ENCODE measurements around the gene DDR2.
A peak's percentile ranks its signal among the peaks of the same experiment; 100 is the strongest.

DDR2 gene

DNA sequence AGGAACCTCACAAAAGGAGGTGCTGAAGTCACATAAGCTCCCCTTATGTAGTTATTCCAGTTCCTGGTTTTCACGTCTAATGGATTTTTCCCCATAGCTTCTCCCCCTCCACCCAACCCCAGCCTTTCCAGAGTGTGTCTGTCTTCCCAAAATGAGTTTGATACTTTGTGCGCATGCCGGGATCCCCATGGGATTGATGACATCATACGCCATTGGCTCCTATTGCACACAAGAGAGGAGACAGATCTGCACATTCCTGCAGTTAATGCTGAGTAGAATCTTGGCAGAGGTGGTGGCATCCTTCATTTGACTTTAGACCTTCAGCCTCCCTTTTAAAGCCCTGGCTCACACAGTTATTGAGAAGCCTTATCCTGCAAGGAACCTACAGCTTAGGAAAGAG, 71.4 kb downstream of the DDR2 start:
- H3K36me3 ChIP-seq (ENCODE audit: control insufficient read depth in 4 of 4, insufficient read depth in 4 of 4, low read length in 3 of 4), result no peaks in the 10 kb centered on the region
- CTCF ChIA-PET, result no interaction called here
- no peak overlapping the region for H3K27ac ChIP-seq (ENCODE audit: insufficient read depth in 1 of 2, low read depth in 1 of 2, low read length in 2 of 2, poor library complexity in 1 of 2, severe bottlenecking in 2 of 2)
- POLR2A ChIA-PET, result no interaction called here
- H3K27me3 ChIP-seq (replicated peaks in 2 of 5; ENCODE audit: control insufficient read depth in 4 of 5, insufficient read depth in 5 of 5, low read length in 4 of 5), result no peaks in the 10 kb centered on the region
- H3K9me3 ChIP-seq (ENCODE audit: control extremely low read depth in 1 of 5, control insufficient read depth in 4 of 5, insufficient read depth in 2 of 5, low read depth in 1 of 5, low read length in 4 of 5), result no peaks in the 10 kb centered on the region
- no peaks in the 10 kb centered on the region for H3K4me1 ChIP-seq (ENCODE audit: control extremely low read depth in 1 of 4, control insufficient read depth in 4 of 4, insufficient read depth in 4 of 4, low read length in 3 of 4)
- H3K4me3 ChIP-seq (ENCODE audit: control insufficient read depth in 1 of 7, extremely low read depth in 1 of 7, insufficient read depth in 4 of 7, low read depth in 2 of 7, low read length in 6 of 7), result no peak overlapping the region
- WGBS (ENCODE audit: insufficient coverage), result 100% methylated on average over 4 of the region's 4 CpGs
- DNase-seq, result no peak

- Histone ChIP-seq H3K27me3 (replicated peaks in 2 of 5; ENCODE audit: control insufficient read depth in 4 of 5, insufficient read depth in 5 of 5, low read length in 4 of 5) (no peaks in the 10 kb centered on the region), H3K4me3 (ENCODE audit: control insufficient read depth in 1 of 7, extremely low read depth in 1 of 7, insufficient read depth in 4 of 7, low read depth in 2 of 7, low read length in 6 of 7) (no peak overlapping the region), H3K27ac (ENCODE audit: insufficient read depth in 1 of 2, low read depth in 1 of 2, low read length in 2 of 2, poor library complexity in 1 of 2, severe bottlenecking in 2 of 2) (no peak overlapping the region), H3K4me1 (ENCODE audit: control extremely low read depth in 1 of 4, control insufficient read depth in 4 of 4, insufficient read depth in 4 of 4, low read length in 3 of 4) (peaks cover 0 to 8% (median 3%) of the 10 kb centered on the region in 4 experiments), H3K36me3 (ENCODE audit: control insufficient read depth in 4 of 4, insufficient read depth in 4 of 4, low read length in 3 of 4) (no peaks in the 10 kb centered on the region), H3K9me3 (ENCODE audit: control extremely low read depth in 1 of 5, control insufficient read depth in 4 of 5, insufficient read depth in 2 of 5, low read depth in 1 of 5, low read length in 4 of 5) (no peaks in the 10 kb centered on the region)
- ChIA-PET POLR2A (no interaction called here), CTCF (no interaction called here)
- WGBS (ENCODE audit: insufficient coverage), result 98% methylated on average over 10 of the region's 11 CpGs
- DNase-seq, result no peak
Observed at GRCh38 chr1:162704673-162705424, 72.6 kb downstream of the DDR2 start.

GRCh38 chr1:162706003-162706402, 73.7 kb downstream of the DDR2 start:
- POLR2A ChIA-PET, result no interaction called here
- Histone ChIP-seq H3K27me3 (replicated peaks in 2 of 5; ENCODE audit: control insufficient read depth in 4 of 5, insufficient read depth in 5 of 5, low read length in 4 of 5) (no peaks in the 10 kb centered on the region), H3K36me3 (ENCODE audit: control insufficient read depth in 4 of 4, insufficient read depth in 4 of 4, low read length in 3 of 4) (no peaks in the 10 kb centered on the region), H3K4me1 (ENCODE audit: control extremely low read depth in 1 of 4, control insufficient read depth in 4 of 4, insufficient read depth in 4 of 4, low read length in 3 of 4) (peaks cover 0 to 8% (median 3%) of the 10 kb centered on the region in 4 experiments), H3K9me3 (ENCODE audit: control extremely low read depth in 1 of 5, control insufficient read depth in 4 of 5, insufficient read depth in 2 of 5, low read depth in 1 of 5, low read length in 4 of 5) (no peaks in the 10 kb centered on the region), H3K4me3 (ENCODE audit: control insufficient read depth in 1 of 7, extremely low read depth in 1 of 7, insufficient read depth in 4 of 7, low read depth in 2 of 7, low read length in 6 of 7) (no peak overlapping the region), H3K27ac (ENCODE audit: insufficient read depth in 1 of 2, low read depth in 1 of 2, low read length in 2 of 2, poor library complexity in 1 of 2, severe bottlenecking in 2 of 2) (no peak overlapping the region)
- no peak for DNase-seq
- 67% methylated on average over 2 of the region's 2 CpGs for WGBS (ENCODE audit: insufficient coverage)
- CTCF ChIA-PET, result no interaction called here

DNA sequence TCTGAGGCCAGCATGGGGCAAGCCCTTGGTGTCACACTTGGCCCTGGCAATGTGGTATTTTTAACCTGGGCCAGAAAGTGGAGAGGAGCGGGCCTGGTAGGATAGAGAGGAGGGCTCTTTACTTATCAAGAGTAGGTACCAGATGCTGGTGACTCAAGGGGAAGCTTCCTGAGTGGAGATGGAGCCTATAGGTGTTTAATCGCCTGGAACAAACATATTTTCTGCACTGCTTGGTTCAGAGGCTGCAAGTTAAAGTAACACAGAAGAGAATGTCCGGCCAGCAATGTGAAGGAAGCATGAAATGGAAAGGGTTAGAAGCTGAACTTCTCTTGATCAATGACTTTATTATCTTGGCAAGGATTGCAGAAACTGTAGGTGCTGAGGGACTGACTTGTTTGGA, 74.3 kb downstream of the DDR2 start:
- H3K4me1 ChIP-seq (ENCODE audit: control extremely low read depth in 1 of 4, control insufficient read depth in 4 of 4, insufficient read depth in 4 of 4, low read length in 3 of 4), result peaks cover 0 to 8% (median 3%) of the 10 kb centered on the region in 4 experiments
- DNase-seq, result no peak
- POLR2A ChIA-PET, result no interaction called here
- H3K27me3 ChIP-seq (replicated peaks in 2 of 5; ENCODE audit: control insufficient read depth in 4 of 5, insufficient read depth in 5 of 5, low read length in 4 of 5), result no peaks in the 10 kb centered on the region
- H3K9me3 ChIP-seq (ENCODE audit: control extremely low read depth in 1 of 5, control insufficient read depth in 4 of 5, insufficient read depth in 2 of 5, low read depth in 1 of 5, low read length in 4 of 5), result no peaks in the 10 kb centered on the region
- H3K36me3 ChIP-seq (ENCODE audit: control insufficient read depth in 4 of 4, insufficient read depth in 4 of 4, low read length in 3 of 4), result no peaks in the 10 kb centered on the region
- no peak overlapping the region for H3K27ac ChIP-seq (ENCODE audit: insufficient read depth in 1 of 2, low read depth in 1 of 2, low read length in 2 of 2, poor library complexity in 1 of 2, severe bottlenecking in 2 of 2)
- H3K4me3 ChIP-seq (ENCODE audit: control insufficient read depth in 1 of 7, extremely low read depth in 1 of 7, insufficient read depth in 4 of 7, low read depth in 2 of 7, low read length in 6 of 7), result no peak overlapping the region
- 97% methylated on average over 3 of the region's 3 CpGs for WGBS (ENCODE audit: insufficient coverage)
- CTCF ChIA-PET, result no interaction called here

DNA sequence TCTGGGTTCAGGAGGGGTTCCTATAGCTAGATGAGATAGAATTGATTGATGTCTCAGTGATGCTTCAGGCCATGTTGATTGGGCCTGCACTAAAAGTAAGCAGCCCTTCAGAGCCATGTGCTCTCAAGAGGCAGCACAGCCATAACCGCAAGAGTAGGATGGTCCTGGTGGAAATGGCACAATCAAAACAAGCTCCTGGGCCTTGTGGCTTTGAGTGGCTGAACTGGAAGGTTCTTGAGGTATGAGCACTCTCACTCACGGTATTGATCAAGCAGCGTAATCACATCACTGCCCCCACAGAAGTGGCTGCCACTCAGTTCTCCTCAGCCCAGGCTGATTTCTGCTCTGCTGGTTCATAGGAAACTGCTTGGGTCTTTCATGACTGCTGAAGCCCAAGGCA, 76.0 kb downstream of the DDR2 start:
- WGBS (ENCODE audit: insufficient coverage), result 81% methylated on average over 3 of the region's 3 CpGs
- no peak for DNase-seq
- Histone ChIP-seq H3K4me1 (ENCODE audit: control extremely low read depth in 1 of 4, control insufficient read depth in 4 of 4, insufficient read depth in 4 of 4, low read length in 3 of 4) (peaks cover 0 to 8% (median 3%) of the 10 kb centered on the region in 4 experiments), H3K27me3 (replicated peaks in 2 of 5; ENCODE audit: control insufficient read depth in 4 of 5, insufficient read depth in 5 of 5, low read length in 4 of 5) (no peaks in the 10 kb centered on the region), H3K27ac (ENCODE audit: insufficient read depth in 1 of 2, low read depth in 1 of 2, low read length in 2 of 2, poor library complexity in 1 of 2, severe bottlenecking in 2 of 2) (no peak overlapping the region), H3K9me3 (ENCODE audit: control extremely low read depth in 1 of 5, control insufficient read depth in 4 of 5, insufficient read depth in 2 of 5, low read depth in 1 of 5, low read length in 4 of 5) (no peaks in the 10 kb centered on the region), H3K36me3 (ENCODE audit: control insufficient read depth in 4 of 4, insufficient read depth in 4 of 4, low read length in 3 of 4) (no peaks in the 10 kb centered on the region), H3K4me3 (ENCODE audit: control insufficient read depth in 1 of 7, extremely low read depth in 1 of 7, insufficient read depth in 4 of 7, low read depth in 2 of 7, low read length in 6 of 7) (no peak overlapping the region)
- ChIA-PET POLR2A (no interaction called here), CTCF (no interaction called here)

DNA sequence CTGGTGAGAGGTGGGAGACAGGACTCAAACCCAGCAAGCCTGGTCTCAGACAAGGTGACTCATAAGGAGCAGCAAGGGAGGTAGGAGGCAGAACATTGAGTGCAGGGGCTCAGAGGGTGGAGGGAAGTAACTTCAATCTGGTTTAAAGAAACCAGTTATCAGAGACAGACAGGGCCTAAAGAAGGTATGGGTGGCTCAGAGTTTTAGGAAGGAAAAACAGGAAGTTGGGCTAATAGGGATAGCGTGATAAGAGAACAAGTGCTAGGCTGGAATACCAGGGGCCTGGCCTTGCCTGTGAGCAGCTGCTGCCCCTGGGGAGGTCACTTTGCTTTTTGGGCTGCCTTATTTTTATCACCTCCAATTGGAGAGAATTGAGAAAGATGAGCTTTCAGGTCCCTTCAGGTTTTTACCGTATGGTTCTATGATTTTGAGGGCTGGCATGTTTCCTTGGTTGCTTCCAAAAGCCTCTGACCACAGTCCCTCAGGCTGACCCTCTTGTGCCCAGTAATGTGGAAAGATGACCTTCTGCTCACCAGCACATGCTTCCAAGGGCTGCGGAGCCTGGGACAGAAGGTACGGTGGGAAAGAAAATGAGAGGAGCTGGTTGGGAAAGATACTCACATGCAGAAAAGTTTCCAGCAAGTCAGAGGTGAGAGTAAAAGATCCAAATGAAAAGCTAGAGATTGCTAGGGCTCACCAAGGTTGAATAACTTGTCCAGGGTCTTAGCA, 77.0 kb downstream of the DDR2 start:
- WGBS (ENCODE audit: insufficient coverage), result 67% methylated on average over 3 of the region's 4 CpGs

DNA sequence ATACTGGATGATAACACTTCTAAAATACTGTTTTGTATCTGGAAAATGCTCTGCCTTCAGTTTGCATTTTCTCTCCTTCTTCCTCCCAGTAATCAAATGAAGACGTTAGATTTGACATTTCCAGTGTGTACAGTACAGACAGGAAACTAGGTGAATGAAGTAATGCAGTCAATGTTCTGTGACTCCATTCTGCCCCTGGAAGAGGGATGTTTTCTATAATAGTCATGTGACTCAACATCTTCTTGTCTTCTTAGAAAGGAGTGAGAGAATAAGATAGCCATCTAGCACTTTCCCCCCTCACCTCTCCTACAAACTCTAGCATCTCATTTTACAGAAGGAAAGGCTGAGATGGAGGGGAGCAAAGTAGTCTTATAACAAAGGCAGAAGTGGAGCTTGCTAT, 77.6 kb downstream of the DDR2 start:
- no CpG with 5 or more reads among the region's 1 CpG for WGBS (ENCODE audit: insufficient coverage)
- POLR2A ChIA-PET, result no interaction called here
- Histone ChIP-seq H3K36me3 (ENCODE audit: control insufficient read depth in 4 of 4, insufficient read depth in 4 of 4, low read length in 3 of 4) (no peaks in the 10 kb centered on the region), H3K27ac (ENCODE audit: insufficient read depth in 1 of 2, low read depth in 1 of 2, low read length in 2 of 2, poor library complexity in 1 of 2, severe bottlenecking in 2 of 2) (no peak overlapping the region), H3K4me3 (ENCODE audit: control insufficient read depth in 1 of 7, extremely low read depth in 1 of 7, insufficient read depth in 4 of 7, low read depth in 2 of 7, low read length in 6 of 7) (no peak overlapping the region), H3K4me1 (ENCODE audit: control extremely low read depth in 1 of 4, control insufficient read depth in 4 of 4, insufficient read depth in 4 of 4, low read length in 3 of 4) (peaks cover 0 to 8% (median 3%) of the 10 kb centered on the region in 4 experiments), H3K9me3 (ENCODE audit: control extremely low read depth in 1 of 5, control insufficient read depth in 4 of 5, insufficient read depth in 2 of 5, low read depth in 1 of 5, low read length in 4 of 5) (no peaks in the 10 kb centered on the region), H3K27me3 (replicated peaks in 2 of 5; ENCODE audit: control insufficient read depth in 4 of 5, insufficient read depth in 5 of 5, low read length in 4 of 5) (no peaks in the 10 kb centered on the region)
- CTCF ChIA-PET, result no interaction called here
- DNase-seq, result no peak

More for the DNA sequence above, 77.0 kb downstream of the DDR2 start:
- ChIA-PET CTCF (no interaction called here), POLR2A (no interaction called here)
- H3K27ac ChIP-seq (ENCODE audit: insufficient read depth in 1 of 2, low read depth in 1 of 2, low read length in 2 of 2, poor library complexity in 1 of 2, severe bottlenecking in 2 of 2), result no peak overlapping the region
- no peak overlapping the region for H3K4me3 ChIP-seq (ENCODE audit: control insufficient read depth in 1 of 7, extremely low read depth in 1 of 7, insufficient read depth in 4 of 7, low read depth in 2 of 7, low read length in 6 of 7)
- no peaks in the 10 kb centered on the region for H3K9me3 ChIP-seq (ENCODE audit: control extremely low read depth in 1 of 5, control insufficient read depth in 4 of 5, insufficient read depth in 2 of 5, low read depth in 1 of 5, low read length in 4 of 5)
- peaks cover 0 to 8% (median 3%) of the 10 kb centered on the region in 4 experiments for H3K4me1 ChIP-seq (ENCODE audit: control extremely low read depth in 1 of 4, control insufficient read depth in 4 of 4, insufficient read depth in 4 of 4, low read length in 3 of 4)
- peak in 1 of 3 donors; percentile 43 for DNase-seq
- H3K27me3 ChIP-seq (replicated peaks in 2 of 5; ENCODE audit: control insufficient read depth in 4 of 5, insufficient read depth in 5 of 5, low read length in 4 of 5), result no peaks in the 10 kb centered on the region
- H3K36me3 ChIP-seq (ENCODE audit: control insufficient read depth in 4 of 4, insufficient read depth in 4 of 4, low read length in 3 of 4), result no peaks in the 10 kb centered on the region

Measured in common myeloid progenitor, CD34-positive (primary cell).